A673 (cell line): Measurements from ENCODE around the gene POGK. TPM values are rescaled to one million over a fixed set of nuclear protein-coding genes. Genes with fewer than 3 reads are reported as not detected.

ENCODE experiments used
- BruUV-seq: library from RNA; stranded (reverse); fragments of 400-500 nt; replicated peaks from 2 replicates; lab custom pipeline; 2021; lab: Mats Ljungman, UMichigan
- CTCF ChIA-PET: fragments of 300-600 bp; sonication (Branson Sonifier 250); formaldehyde crosslinking; loops from one replicate; lab custom pipeline; 2022; ENCODE audit warnings: antibody characterized with exemption; lab: Charles Lee
- POLR2A ChIA-PET: fragments of 300-600 bp; sonication (Branson Sonifier 250); formaldehyde crosslinking; loops from one replicate; lab custom pipeline; 2022; ENCODE audit warnings: antibody characterized with exemption; ENCODE audit not compliant: low non-redundant PET; lab: Charles Lee
- DNase-seq: peaks from one replicate; pipeline ENCODE4 v3.0.0-alpha.2; 2015; ENCODE audit warnings: low spot score
- H3K27ac ChIP-seq: fragments of 200-600 bp; sonication (generic); 2 replicates; pipeline ENCODE4 v1.5.1; 2016; ENCODE audit warnings: mixed run types, low read depth, mild to moderate bottlenecking, mixed read lengths, antibody characterized with exemption, low read length; ENCODE audit not compliant: poor library complexity, severe bottlenecking
- H3K27me3 ChIP-seq: fragments of 200-600 bp; sonication (generic); replicated peaks from 2 replicates; pipeline ENCODE4 v1.6.1; 2017; ENCODE audit warnings: mixed run types, low read depth, mild to moderate bottlenecking, mixed read lengths, antibody characterized with exemption, low read length; ENCODE audit not compliant: insufficient read depth, poor library complexity
- H3K36me3 ChIP-seq: fragments of 200-600 bp; sonication (generic); 2 replicates; pipeline ENCODE4 v1.6.1; 2016; ENCODE audit warnings: mixed run types, mild to moderate bottlenecking, mixed read lengths, antibody characterized with exemption, low read length; ENCODE audit not compliant: insufficient read depth, poor library complexity, severe bottlenecking
- H3K4me1 ChIP-seq: fragments of 200-600 bp; sonication (generic); 2 replicates; pipeline ENCODE4 v1.6.1; 2017; ENCODE audit warnings: mixed run types, mild to moderate bottlenecking, mixed read lengths, antibody characterized with exemption, low read length; ENCODE audit not compliant: insufficient read depth, poor library complexity, severe bottlenecking
- H3K4me3 ChIP-seq: fragments of 200-600 bp; sonication (generic); 2 replicates; pipeline ENCODE4 v1.5.1; 2016; ENCODE audit warnings: low read depth, mixed run types, mild to moderate bottlenecking, mixed read lengths, low read length; ENCODE audit not compliant: poor library complexity, severe bottlenecking
- H3K9me3 ChIP-seq: fragments of 200-600 bp; sonication (generic); 2 replicates; pipeline ENCODE4 v1.6.1; 2016; ENCODE audit warnings: mixed run types, low read depth, mild to moderate bottlenecking, mixed read lengths, antibody characterized with exemption, low read length; ENCODE audit not compliant: poor library complexity, severe bottlenecking
- CTCF ChIP-seq: fragments of 300-800, 200-600 bp; sonication (generic); conservative IDR thresholded peaks from 2 replicates; pipeline ENCODE4 v1.5.1; 2017; ENCODE audit warnings: low read depth, mild to moderate bottlenecking, antibody characterized with exemption, low read length, moderate library complexity, mixed read lengths
- EZH2 ChIP-seq: fragments of 200-600 bp; sonication (generic); IDR thresholded peaks from 2 replicates; pipeline ENCODE4 v1.6.1; 2017; ENCODE audit warnings: borderline replicate concordance, low read depth, mild to moderate bottlenecking, mixed read lengths, antibody characterized with exemption, low read length; ENCODE audit not compliant: poor library complexity, severe bottlenecking
- intact Hi-C: fragments of 100-400 bp; cut with micrococcal nuclease; formaldehyde crosslinking; loops from one replicate; pipeline ENCODE4 v1.10.0; 2022; ENCODE audit not compliant: unreplicated experiment
- total RNA-seq: library from RNA; stranded (reverse); gene quantifications from 2 replicates; pipeline ENCODE4 v1.2.3, GENCODE V29; 2021

POGK gene
- total RNA-seq, 1 experiment from 2014 or later = 44.1 TPM

GRCh38 chr1:166889776-166890175 lies 50.5 kb downstream of the POGK start:
- no peak for DNase-seq
- TF ChIP-seq CTCF (no peak), EZH2 (no peak)
- ChIA-PET POLR2A (no interaction called here), CTCF (interaction anchor here (0.6 kb wide), 1 partner anchor 331 kb away, joined by 4 read pairs; the partner anchor contains the start of gene POU2F1)
- H3K27me3 ChIP-seq = peaks cover 50% of the 10 kb centered on the region
- BruUV-seq = no TSS peak
- no peaks in the 10 kb centered on the region for H3K36me3 ChIP-seq
- H3K4me1 ChIP-seq = no peaks in the 10 kb centered on the region
- H3K27ac ChIP-seq = no peak overlapping the region
- intact Hi-C loops = no loop called here
- H3K4me3 ChIP-seq = no peak overlapping the region
- H3K9me3 ChIP-seq = no peaks in the 10 kb centered on the region

GRCh38 chr1:166895766-166896165 lies 56.5 kb downstream of the POGK start:
- Histone ChIP-seq H3K4me1 (no peaks in the 10 kb centered on the region), H3K9me3 (no peaks in the 10 kb centered on the region), H3K4me3 (no peak overlapping the region), H3K27ac (no peak overlapping the region), H3K27me3 (peaks cover 15% of the 10 kb centered on the region), H3K36me3 (no peaks in the 10 kb centered on the region)
- no TSS peak for BruUV-seq
- intact Hi-C loops = no loop called here
- DNase-seq = no peak
- ChIA-PET CTCF (no interaction called here), POLR2A (no interaction called here)
- no peak for TF ChIP-seq CTCF
- no peak for TF ChIP-seq EZH2

GRCh38 chr1:166899769-166900168 lies 60.5 kb downstream of the POGK start:
- no peak for DNase-seq
- H3K4me3 ChIP-seq = no peak overlapping the region
- CTCF ChIA-PET = no interaction called here
- no peaks in the 10 kb centered on the region for H3K36me3 ChIP-seq
- TF ChIP-seq EZH2 (no peak), CTCF (no peak)
- POLR2A ChIA-PET = no interaction called here
- H3K27me3 ChIP-seq = peaks cover 5% of the 10 kb centered on the region
- no peaks in the 10 kb centered on the region for H3K4me1 ChIP-seq
- no peaks in the 10 kb centered on the region for H3K9me3 ChIP-seq
- intact Hi-C loops = no loop called here
- BruUV-seq = no TSS peak
- no peak overlapping the region for H3K27ac ChIP-seq
